Urinary bladder (tissue), 2 donors: Measurements from ENCODE around the gene DAW1. TPM values are rescaled to one million over a fixed set of nuclear protein-coding genes. Genes with fewer than 3 reads are reported as not detected.

Experiments used
- polyA plus RNA-seq: library from polyadenylated mRNA; stranded (reverse); fragments of 200-250 nt; gene quantifications from one replicate; pipeline ENCODE4 v1.2.3, GENCODE V29; 2013
- small RNA-seq: library from RNA; depleted of rRNA; stranded (forward); fragments of <200 nt; gene quantifications from one replicate; pipeline ENCODE3, GENCODE V24; 2014
- total RNA-seq: library from RNA; depleted of rRNA; stranded (reverse); fragments of >200 nt; gene quantifications from one replicate; pipeline ENCODE4 v1.2.3, GENCODE V29; 2014
- donor health status: healthy.

Gene DAW1
- total and polyA plus RNA-seq, 2 donors: 0.16 TPM; not detected in 1

Small RNA genes within 50 kb of the gene (small RNA-seq; reads per million reads assigned to genes)
- not detected for gene RF00402

Other genes starting within 250 kb of the DAW1 start
- gene SCYGR5, start 204.8 kb upstream of the DAW1 start, total RNA-seq: not detected
- not detected for gene SCYGR5, start 204.8 kb upstream of the DAW1 start, polyA plus RNA-seq
- gene SLC19A3, start 153.6 kb upstream of the DAW1 start, total RNA-seq: 1.4 TPM
- 1.4 TPM for gene SLC19A3, start 153.6 kb upstream of the DAW1 start, polyA plus RNA-seq
- gene SCYGR6, start 146.9 kb upstream of the DAW1 start, total RNA-seq: not detected
- not detected for gene SCYGR6, start 146.9 kb upstream of the DAW1 start, polyA plus RNA-seq
- gene SCYGR7, start 143.3 kb upstream of the DAW1 start, total RNA-seq: not detected
- not detected for gene SCYGR7, start 143.3 kb upstream of the DAW1 start, polyA plus RNA-seq
- gene SCYGR8, start 125.7 kb upstream of the DAW1 start, total RNA-seq: not detected
- gene SCYGR8, start 125.7 kb upstream of the DAW1 start, polyA plus RNA-seq: not detected
- gene CCL20, start 57.8 kb upstream of the DAW1 start, total RNA-seq: not detected
- 1.5 TPM for gene CCL20, start 57.8 kb upstream of the DAW1 start, polyA plus RNA-seq